ENCODE data around the gene LIN54.
"Not testable (repeated sequence)": the region's sequence is repeated elsewhere in the genome, so short reads cannot be mapped to it uniquely, and the experiment has no call there.

Gene LIN54

DNA sequence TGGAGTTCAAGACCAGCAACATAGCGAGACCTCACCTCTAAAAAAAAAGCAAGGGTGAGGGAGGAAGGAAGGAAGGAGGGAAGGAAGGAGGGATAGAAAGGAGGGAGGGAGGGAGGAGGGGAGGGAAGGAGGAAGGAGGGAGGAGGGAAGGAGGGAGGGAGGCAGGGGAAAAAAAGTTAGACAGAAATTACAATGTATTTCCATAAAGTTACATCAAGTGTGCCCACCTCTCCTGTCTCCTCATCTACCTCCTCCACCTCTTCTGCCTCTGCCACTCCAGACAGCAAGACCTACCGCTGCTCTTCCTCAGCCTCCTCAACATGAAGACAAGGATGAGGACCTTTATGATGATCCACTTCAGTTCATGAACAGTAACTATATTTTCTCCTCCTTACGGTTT, 8.3 kb downstream of the LIN54 start:
- in situ Hi-C loops (cut with HindIII; ENCODE audit: low pct_unique_long_range_greater_than_20kb, low sequenced_read_pairs) = no loop called here

GRCh38 chr4:82998898-82999297, 11.7 kb downstream of the LIN54 start:
- in situ Hi-C loops (cut with HindIII; ENCODE audit: low pct_unique_long_range_greater_than_20kb, low sequenced_read_pairs) = no loop called here
- DNase-seq (ENCODE audit: low read depth in 1 of 2, low spot score in 1 of 2) = no peak
- TF ChIP-seq JUND (IDR thresholded peaks at IDR 0.05; ENCODE audit: low read depth) = no peak

More for the DNA sequence above, 8.3 kb downstream of the LIN54 start:
- DNase-seq (ENCODE audit: low read depth in 1 of 2, low spot score in 1 of 2) = no peak
- no peak for TF ChIP-seq JUND (IDR thresholded peaks at IDR 0.05; ENCODE audit: low read depth)

DNA sequence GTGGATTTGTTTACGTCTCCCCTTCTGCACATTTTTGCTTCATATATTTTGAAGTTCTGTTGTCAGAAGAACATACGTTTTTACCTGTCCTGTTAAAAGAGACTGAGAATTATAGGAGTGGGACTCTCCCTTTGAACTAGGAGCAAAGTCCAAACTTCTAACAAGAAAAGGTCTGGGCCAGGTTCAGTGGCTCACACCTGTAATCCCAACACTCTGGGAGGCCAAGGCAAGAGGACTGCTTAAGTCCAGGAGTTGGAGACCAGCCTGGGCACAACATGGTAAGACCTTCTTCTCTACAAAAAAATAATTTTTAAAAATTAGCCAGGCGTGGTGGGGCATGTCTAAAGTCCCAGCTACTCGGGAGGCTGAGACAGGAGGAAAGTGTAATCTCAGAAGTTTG, 15.8 kb downstream of the LIN54 start:
- no peak for DNase-seq (ENCODE audit: low read depth in 1 of 2, low spot score in 1 of 2)
- in situ Hi-C loops (cut with HindIII; ENCODE audit: low pct_unique_long_range_greater_than_20kb, low sequenced_read_pairs) = no loop called here
- no peak for TF ChIP-seq JUND (IDR thresholded peaks at IDR 0.05; ENCODE audit: low read depth)

GRCh38 chr4:82989575-82990429, 20.8 kb downstream of the LIN54 start:
- in situ Hi-C loops (cut with HindIII; ENCODE audit: low pct_unique_long_range_greater_than_20kb, low sequenced_read_pairs) = no loop called here
- no peak for TF ChIP-seq JUND (IDR thresholded peaks at IDR 0.05; ENCODE audit: low read depth)
- DNase-seq (ENCODE audit: low read depth in 1 of 2, low spot score in 1 of 2) = no peak

DNA sequence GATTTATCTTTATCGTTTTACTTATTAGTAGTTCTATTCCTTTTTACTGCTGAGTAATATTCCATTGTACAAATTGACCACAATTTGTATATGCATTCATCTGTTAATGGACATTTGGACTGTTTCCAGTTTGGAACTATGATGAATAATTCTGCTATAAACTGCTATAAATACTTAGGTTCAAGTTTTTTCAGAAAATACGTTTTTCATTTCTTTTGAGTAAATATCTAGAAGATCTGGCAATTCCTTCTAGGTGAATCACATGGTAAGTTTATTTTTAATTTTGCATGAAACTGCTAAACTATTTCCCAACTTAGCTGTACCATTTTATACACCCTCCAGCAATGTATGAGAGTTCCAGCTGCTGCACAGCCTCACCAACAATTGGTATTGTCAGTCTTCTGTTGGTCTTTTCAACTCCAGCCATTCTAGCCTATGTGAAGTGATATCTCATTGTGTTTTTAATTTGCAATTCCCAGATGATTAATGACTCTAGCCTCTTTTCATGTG, 22.2 kb downstream of the LIN54 start:
- no peak for DNase-seq (ENCODE audit: low read depth in 1 of 2, low spot score in 1 of 2)
- in situ Hi-C loops (cut with HindIII; ENCODE audit: low pct_unique_long_range_greater_than_20kb, low sequenced_read_pairs) = no loop called here
- no peak for TF ChIP-seq JUND (IDR thresholded peaks at IDR 0.05; ENCODE audit: low read depth)

DNA sequence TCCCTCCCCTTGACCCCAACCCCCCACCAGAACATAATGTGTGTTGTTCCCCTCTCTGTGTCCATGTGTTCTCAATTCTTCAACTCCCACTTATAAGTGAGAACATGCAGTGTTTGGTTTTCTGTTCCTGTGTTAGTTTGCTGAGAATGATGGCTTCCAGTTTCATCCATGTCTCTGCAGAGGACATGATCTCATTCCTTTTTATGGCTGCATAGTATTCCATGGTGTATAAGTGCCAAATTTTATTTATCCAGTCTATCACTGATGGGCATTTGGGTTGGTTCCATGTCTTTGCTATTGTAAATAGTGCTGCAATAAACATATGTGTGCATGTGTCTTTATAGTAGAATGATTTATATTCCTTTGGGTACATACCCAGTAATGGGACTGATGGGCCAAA, 23.1 kb downstream of the LIN54 start:
- in situ Hi-C loops (cut with HindIII; ENCODE audit: low pct_unique_long_range_greater_than_20kb, low sequenced_read_pairs) = not testable (repeated sequence)

DNA sequence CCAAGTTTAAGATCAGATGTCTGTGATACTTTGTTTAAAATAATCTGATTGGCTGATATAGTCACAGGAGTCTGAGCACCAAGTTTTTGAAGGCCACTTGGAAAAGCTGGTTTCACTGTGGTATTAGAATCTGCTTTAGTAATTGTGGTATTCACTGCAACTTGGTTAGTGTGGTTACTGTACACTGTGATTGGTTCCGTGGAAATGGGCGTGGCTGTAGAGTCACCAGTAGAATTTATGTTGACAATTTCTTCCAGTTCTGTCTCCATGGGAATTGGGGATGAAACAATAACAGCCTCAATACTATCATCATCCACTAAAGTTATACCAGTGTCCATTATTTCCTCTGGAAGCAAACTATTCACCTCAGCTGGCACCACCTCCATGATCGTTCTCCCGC, 26.2 kb downstream of the LIN54 start:
- in situ Hi-C loops (cut with HindIII; ENCODE audit: low pct_unique_long_range_greater_than_20kb, low sequenced_read_pairs) = no loop called here
- peak in 1 of 2 experiments; percentile 10 for DNase-seq (ENCODE audit: low read depth in 1 of 2, low spot score in 1 of 2)
- no peak for TF ChIP-seq JUND (IDR thresholded peaks at IDR 0.05; ENCODE audit: low read depth)

More for the DNA sequence above, 23.1 kb downstream of the LIN54 start:
- DNase-seq (ENCODE audit: low read depth in 1 of 2, low spot score in 1 of 2) = not testable (repeated sequence)

GRCh38 chr4:82983444-82983843, 27.2 kb downstream of the LIN54 start:
- no peak for TF ChIP-seq JUND (IDR thresholded peaks at IDR 0.05; ENCODE audit: low read depth)
- no peak for DNase-seq (ENCODE audit: low read depth in 1 of 2, low spot score in 1 of 2)
- in situ Hi-C loops (cut with HindIII; ENCODE audit: low pct_unique_long_range_greater_than_20kb, low sequenced_read_pairs) = no loop called here

GRCh38 chr4:82981138-82981537, 29.5 kb downstream of the LIN54 start:
- no peak for DNase-seq (ENCODE audit: low read depth in 1 of 2, low spot score in 1 of 2)
- no peak for TF ChIP-seq JUND (IDR thresholded peaks at IDR 0.05; ENCODE audit: low read depth)
- in situ Hi-C loops (cut with HindIII; ENCODE audit: low pct_unique_long_range_greater_than_20kb, low sequenced_read_pairs) = no loop called here

DNA sequence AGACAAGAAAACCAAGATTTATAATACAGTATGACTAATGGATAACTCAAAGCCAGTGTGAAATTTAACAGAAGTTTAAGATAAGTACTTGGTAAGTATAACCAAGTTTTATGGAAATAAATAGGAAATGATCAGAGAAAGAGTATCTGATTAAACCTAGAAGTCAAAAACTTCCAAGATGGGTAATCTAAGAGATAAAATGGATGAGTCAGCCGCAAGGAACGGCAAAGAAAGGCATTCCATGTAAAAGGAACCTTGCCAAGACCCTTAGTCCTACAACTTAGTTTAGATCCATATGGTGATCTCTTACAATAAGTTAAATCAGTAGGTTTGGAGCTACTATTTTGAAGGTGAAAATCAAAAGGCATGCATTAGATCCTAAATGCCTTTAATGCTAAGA, 34.8 kb downstream of the LIN54 start:
- no peak for DNase-seq (ENCODE audit: low read depth in 1 of 2, low spot score in 1 of 2)
- in situ Hi-C loops (cut with HindIII; ENCODE audit: low pct_unique_long_range_greater_than_20kb, low sequenced_read_pairs) = no loop called here

GRCh38 chr4:82969414-82969813, 41.2 kb downstream of the LIN54 start:
- in situ Hi-C loops (cut with HindIII; ENCODE audit: low pct_unique_long_range_greater_than_20kb, low sequenced_read_pairs) = no loop called here
- TF ChIP-seq JUND (IDR thresholded peaks at IDR 0.05; ENCODE audit: low read depth) = no peak
- DNase-seq (ENCODE audit: low read depth in 1 of 2, low spot score in 1 of 2) = no peak

More for the DNA sequence above, 34.8 kb downstream of the LIN54 start:
- TF ChIP-seq JUND (IDR thresholded peaks at IDR 0.05; ENCODE audit: low read depth) = no peak

DNA sequence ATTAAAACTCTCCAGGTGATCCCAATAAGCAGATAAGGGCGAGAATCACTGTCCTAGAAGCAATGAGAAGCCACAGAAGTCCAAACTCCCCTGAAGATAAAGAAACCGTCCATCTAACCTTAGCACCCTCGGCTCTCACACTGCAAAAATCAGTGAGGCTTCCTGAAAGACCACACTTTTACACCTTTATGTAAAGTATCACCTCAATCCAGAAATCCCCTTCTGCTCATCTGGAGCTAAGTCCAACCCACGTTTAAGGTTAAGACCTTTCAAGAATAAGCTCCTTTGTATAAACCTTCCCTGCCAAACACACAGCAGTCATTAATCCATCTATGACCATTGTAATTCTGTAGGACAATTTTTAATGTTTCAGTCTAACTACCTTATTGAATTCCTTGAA, 41.7 kb downstream of the LIN54 start:
- no peak for DNase-seq (ENCODE audit: low read depth in 1 of 2, low spot score in 1 of 2)
- in situ Hi-C loops (cut with HindIII; ENCODE audit: low pct_unique_long_range_greater_than_20kb, low sequenced_read_pairs) = no loop called here
- TF ChIP-seq JUND (IDR thresholded peaks at IDR 0.05; ENCODE audit: low read depth) = no peak

DNA sequence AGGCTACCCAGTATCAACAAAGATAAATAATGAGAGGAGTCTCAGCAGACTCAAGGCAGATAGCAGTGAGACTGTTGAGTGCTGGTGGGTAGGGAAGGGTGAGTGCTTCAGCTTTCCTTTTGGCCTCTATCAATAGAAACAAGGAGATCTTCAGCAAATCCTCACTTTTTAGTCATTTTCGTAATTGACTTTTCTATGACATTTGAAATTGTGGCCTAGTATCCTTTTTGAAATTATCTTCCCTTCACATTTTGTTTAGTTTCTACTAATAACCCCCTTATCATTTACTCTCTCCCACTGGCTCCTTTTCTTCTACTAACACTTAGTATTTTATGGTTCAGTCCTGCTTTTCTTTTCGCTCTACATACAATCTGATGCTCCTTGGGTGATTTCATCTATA, 44.9 kb downstream of the LIN54 start:
- DNase-seq (ENCODE audit: low read depth in 1 of 2, low spot score in 1 of 2) = no peak
- in situ Hi-C loops (cut with HindIII; ENCODE audit: low pct_unique_long_range_greater_than_20kb, low sequenced_read_pairs) = no loop called here
- no peak for TF ChIP-seq JUND (IDR thresholded peaks at IDR 0.05; ENCODE audit: low read depth)
